Tibial nerve (tissue), 3 donors: Measurements from ENCODE around the gene RPL13.

Experiments
- POLR2A ChIP-seq, 2 donors: fragments of 450-650 bp; IDR thresholded peaks; one replicate each; pipeline ENCODE4 v1.6.1; 2017; ENCODE audit warnings: antibody characterized with exemption in 2 of 2, mild to moderate bottlenecking in 2 of 2, moderate library complexity in 2 of 2
- TF ChIP-seq, protein P1 (sequence below), 5 experiments: fragments of 200-600 bp in 3 of 5; fragments of 450-650 bp in 2 of 5; sonication (generic) in 3 of 5; IDR thresholded peaks; one replicate each; pipeline ENCODE4 v1.5.1; 2016 to 2019; ENCODE audit warnings: antibody characterized with exemption in 5 of 5, mild to moderate bottlenecking in 3 of 5, moderate library complexity in 2 of 5

DNA sequence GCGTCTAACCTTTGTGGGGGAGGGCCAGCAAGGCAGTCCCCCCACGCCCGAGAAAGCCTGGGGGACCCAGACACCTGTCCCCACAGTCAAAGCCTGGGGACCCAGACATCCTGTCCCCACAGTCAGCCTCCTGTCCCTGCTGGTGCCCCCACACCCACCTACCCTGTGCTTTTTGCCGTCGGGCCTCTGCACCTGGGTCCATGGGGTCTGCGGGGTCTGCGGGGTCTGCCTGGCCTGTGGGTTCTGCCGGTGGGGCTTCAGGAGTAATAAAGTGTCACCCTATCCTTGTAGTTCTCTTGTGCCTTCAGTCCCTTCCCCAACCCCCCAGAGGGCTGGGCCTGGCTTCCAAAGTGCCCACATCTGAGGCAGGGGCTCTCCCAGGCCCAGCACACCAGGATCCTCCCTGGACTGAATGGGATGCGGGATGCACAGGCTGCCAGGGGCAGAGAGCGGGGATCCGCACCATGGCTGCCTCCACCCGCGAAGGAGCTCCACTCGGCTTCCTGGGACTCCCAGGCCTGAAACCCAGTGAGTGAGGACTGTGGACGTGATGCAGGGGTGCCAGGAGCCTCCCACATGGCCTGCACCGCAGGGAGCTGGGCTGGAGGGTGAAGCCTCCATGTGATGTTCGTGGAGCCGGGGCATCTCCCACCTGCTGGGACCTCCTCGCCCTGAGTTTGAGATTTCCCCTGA, 36.6 kb downstream of the RPL13 start:
- TF ChIP-seq, protein P1, sequence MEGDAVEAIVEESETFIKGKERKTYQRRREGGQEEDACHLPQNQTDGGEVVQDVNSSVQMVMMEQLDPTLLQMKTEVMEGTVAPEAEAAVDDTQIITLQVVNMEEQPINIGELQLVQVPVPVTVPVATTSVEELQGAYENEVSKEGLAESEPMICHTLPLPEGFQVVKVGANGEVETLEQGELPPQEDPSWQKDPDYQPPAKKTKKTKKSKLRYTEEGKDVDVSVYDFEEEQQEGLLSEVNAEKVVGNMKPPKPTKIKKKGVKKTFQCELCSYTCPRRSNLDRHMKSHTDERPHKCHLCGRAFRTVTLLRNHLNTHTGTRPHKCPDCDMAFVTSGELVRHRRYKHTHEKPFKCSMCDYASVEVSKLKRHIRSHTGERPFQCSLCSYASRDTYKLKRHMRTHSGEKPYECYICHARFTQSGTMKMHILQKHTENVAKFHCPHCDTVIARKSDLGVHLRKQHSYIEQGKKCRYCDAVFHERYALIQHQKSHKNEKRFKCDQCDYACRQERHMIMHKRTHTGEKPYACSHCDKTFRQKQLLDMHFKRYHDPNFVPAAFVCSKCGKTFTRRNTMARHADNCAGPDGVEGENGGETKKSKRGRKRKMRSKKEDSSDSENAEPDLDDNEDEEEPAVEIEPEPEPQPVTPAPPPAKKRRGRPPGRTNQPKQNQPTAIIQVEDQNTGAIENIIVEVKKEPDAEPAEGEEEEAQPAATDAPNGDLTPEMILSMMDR (IDR thresholded peaks at IDR 0.05) = no peak
- no peak for TF ChIP-seq POLR2A (IDR thresholded peaks at IDR 0.05)
